ENCODE data around the gene EP400.

- peak; percentile 35; the same call in 1 of the 2 replicates for TF ChIP-seq GATA2 (IDR thresholded peaks at IDR 0.05; ENCODE audit: low read depth, low read length)
- TF ChIP-seq GATA3 (IDR thresholded peaks at IDR 0.05; ENCODE audit: low read depth, low read length) = no peak
Observed at GRCh38 chr12:131980263-131980662, 30.5 kb downstream of the EP400 start.

Measured in SH-SY5Y (cell line).